IMR-90 (cell line): ENCODE data around the gene KRIT1. TPM values are rescaled to one million over a fixed set of nuclear protein-coding genes. Genes with fewer than 3 reads are reported as not detected.

Experiments used
- ATAC-seq: fragments of 200-7000 bp; cut with Tn5 transposase; 2 replicates; pipeline ENCODE4 v1.9.1; 2020; ENCODE audit warnings: low read depth, mild to moderate bottlenecking, moderate library complexity
- BruUV-seq: library from RNA; stranded (reverse); fragments of 400-500 nt; replicated peaks from 2 replicates; lab custom pipeline; 2021; lab: Mats Ljungman, UMichigan
- CTCF ChIA-PET: fragments of 300-600 bp; formaldehyde crosslinking; extraction: SDS; loops from one replicate; lab custom pipeline; 2021; ENCODE audit warnings: antibody characterized with exemption; lab: Yijun Ruan, JAX
- POLR2A ChIA-PET: fragments of 300-600 bp; sonication (Branson Sonifier 250); formaldehyde crosslinking; loops from one replicate; lab custom pipeline; 2022; ENCODE audit warnings: antibody characterized with exemption; ENCODE audit not compliant: unreplicated experiment; lab: Charles Lee
- DNase-seq: peaks from one replicate; pipeline ENCODE4 v3.0.0; 2013
- H2AFZ ChIP-seq: replicated peaks from 2 replicates; pipeline ENCODE3; 2013; ENCODE audit warnings: low read length, mild to moderate bottlenecking; ENCODE audit not compliant: poor library complexity
- H2AK5ac ChIP-seq: 2 replicates; pipeline ENCODE4 v1.6.1; 2013; ENCODE audit warnings: low read depth, low read length, inconsistent platforms
- H2AK9ac ChIP-seq: replicated peaks from 2 replicates; pipeline ENCODE3; 2013; ENCODE audit warnings: mild to moderate bottlenecking, low read depth, low read length, moderate library complexity; ENCODE audit not compliant: poor library complexity
- H2BK120ac ChIP-seq: 2 replicates; pipeline ENCODE4 v1.6.1; 2013; ENCODE audit warnings: low read depth, low read length, inconsistent platforms
- H2BK15ac ChIP-seq: 3 replicates; pipeline ENCODE4 v1.6.1; 2013; ENCODE audit warnings: low read depth, low read length, inconsistent platforms
- H2BK20ac ChIP-seq: 2 replicates; pipeline ENCODE4 v1.6.1; 2013; ENCODE audit warnings: low read depth, mild to moderate bottlenecking, inconsistent platforms, low read length, moderate library complexity
- H2BK5ac ChIP-seq: 2 replicates; pipeline ENCODE4 v1.6.1; 2013; ENCODE audit warnings: mild to moderate bottlenecking, low read depth, low read length, inconsistent platforms; ENCODE audit not compliant: poor library complexity, severe bottlenecking
- H3K14ac ChIP-seq: replicated peaks from 2 replicates; pipeline ENCODE4 v1.6.1; 2013; ENCODE audit warnings: low read depth, low read length, inconsistent platforms
- H3K18ac ChIP-seq: 2 replicates; pipeline ENCODE4 v1.6.1; 2013; ENCODE audit warnings: low read depth, low read length, control low read depth
- H3K23ac ChIP-seq: 2 replicates; pipeline ENCODE4 v1.6.1; 2013; ENCODE audit warnings: low read depth, low read length, inconsistent platforms
- H3K27ac ChIP-seq: 2 replicates; pipeline ENCODE4 v1.5.1; 2013; ENCODE audit warnings: mild to moderate bottlenecking, control low read depth, low read length; ENCODE audit not compliant: insufficient read depth
- H3K27me3 ChIP-seq: 2 replicates; pipeline ENCODE4 v1.6.1; 2013; ENCODE audit warnings: low read length; ENCODE audit not compliant: control insufficient read depth, insufficient read depth
- H3K36me3 ChIP-seq: 2 replicates; pipeline ENCODE4 v1.6.1; 2013; ENCODE audit warnings: low read length, mixed read lengths; ENCODE audit not compliant: control insufficient read depth, insufficient read depth
- H3K4ac ChIP-seq: 2 replicates; pipeline ENCODE4 v1.6.1; 2013; ENCODE audit warnings: low read depth, low read length, inconsistent platforms
- H3K4me1 ChIP-seq: 2 replicates; pipeline ENCODE4 v1.6.1; 2013; ENCODE audit warnings: low read length, mixed read lengths; ENCODE audit not compliant: control insufficient read depth, insufficient read depth
- H3K4me2 ChIP-seq: 2 replicates; pipeline ENCODE4 v1.6.1; 2013; ENCODE audit warnings: low read depth, mild to moderate bottlenecking, control low read depth, low read length, moderate library complexity
- H3K4me3 ChIP-seq: 2 replicates; pipeline ENCODE4 v1.5.1; 2013; ENCODE audit warnings: low read depth, mild to moderate bottlenecking, control low read depth, low read length, moderate library complexity; ENCODE audit not compliant: insufficient read depth
- H3K56ac ChIP-seq: 2 replicates; pipeline ENCODE4 v1.6.1; 2013; ENCODE audit warnings: low read length, inconsistent platforms; ENCODE audit not compliant: insufficient read depth; ENCODE audit errors: extremely low read depth
- H3K79me1 ChIP-seq, 2 experiments: 2 replicates each; pipeline ENCODE4 v1.6.1; 2013; ENCODE audit warnings: low read length in 2 of 2, inconsistent platforms in 1 of 2, low read depth in 1 of 2
- H3K9ac ChIP-seq: 2 replicates; pipeline ENCODE4 v1.6.1; 2013; ENCODE audit warnings: low read depth, low read length, control low read depth
- H3K9me1 ChIP-seq: 2 replicates; pipeline ENCODE4 v1.6.1; 2013; ENCODE audit warnings: low read length, inconsistent platforms; ENCODE audit not compliant: insufficient read depth
- H3K9me3 ChIP-seq: 2 replicates; pipeline ENCODE4 v1.6.1; 2013; ENCODE audit warnings: low read length; ENCODE audit not compliant: control insufficient read depth, insufficient read depth
- H4K20me1 ChIP-seq: 2 replicates; pipeline ENCODE4 v1.6.1; 2013; ENCODE audit warnings: low read length, inconsistent platforms; ENCODE audit not compliant: insufficient read depth
- H4K5ac ChIP-seq: 2 replicates; pipeline ENCODE4 v1.6.1; 2013; ENCODE audit warnings: mild to moderate bottlenecking, low read depth, low read length, control low read depth
- H4K8ac ChIP-seq, 2 experiments: 2 replicates each; pipeline ENCODE4 v1.6.1; 2013; ENCODE audit warnings: low read depth in 2 of 2, low read length in 2 of 2, control low read depth in 1 of 2, inconsistent platforms in 1 of 2
- H4K91ac ChIP-seq: 2 replicates; pipeline ENCODE4 v1.6.1; 2013; ENCODE audit warnings: low read depth, low read length, inconsistent platforms; ENCODE audit not compliant: insufficient read depth
- BHLHE40 ChIP-seq: fragments of 150-350 bp; IDR thresholded peaks from 2 replicates; pipeline ENCODE4 v1.6.1; 2016; ENCODE audit warnings: mild to moderate bottlenecking, low read depth, low read length
- ELK1 ChIP-seq: fragments of 150-350 bp; IDR thresholded peaks from 2 replicates; pipeline ENCODE4 v1.6.1; 2016; ENCODE audit warnings: low read depth, mild to moderate bottlenecking, low read length, moderate library complexity, borderline replicate concordance
- MAZ ChIP-seq: IDR thresholded peaks from 2 replicates; pipeline ENCODE4 v1.6.1; 2012; ENCODE audit warnings: low read depth, mild to moderate bottlenecking, low read length, improper control_type of control experiment, moderate library complexity, borderline replicate concordance
- MXI1 ChIP-seq: IDR thresholded peaks from 2 replicates; pipeline ENCODE4 v1.6.1; 2012; ENCODE audit warnings: low read depth, mild to moderate bottlenecking, low read length, moderate library complexity, borderline replicate concordance
- RCOR1 ChIP-seq: IDR thresholded peaks from 2 replicates; pipeline ENCODE4 v1.6.1; 2012; ENCODE audit warnings: mild to moderate bottlenecking, low read length, improper control_type of control experiment; ENCODE audit not compliant: insufficient replicate concordance
- SMC3 ChIP-seq: fragments of 150-350 bp; IDR thresholded peaks from 2 replicates; pipeline ENCODE4 v1.6.1; 2016; ENCODE audit warnings: low read depth, mild to moderate bottlenecking, antibody characterized with exemption, low read length, moderate library complexity
- USF2 ChIP-seq: fragments of 150-350 bp; IDR thresholded peaks from 2 replicates; pipeline ENCODE4 v1.6.1; 2017; ENCODE audit warnings: mild to moderate bottlenecking, antibody characterized with exemption, low read length, low read depth
- WGBS, 2 experiments: methylation state at CpG; one replicate each; pipeline versions ENCODE4 v1.1.5 to v1.1.7; 2013; ENCODE audit warnings: missing lambda C conversion rate in 2 of 2; ENCODE audit not compliant: insufficient read length in 1 of 2; ENCODE audit errors: extremely low coverage in 2 of 2; 5-methylcytosine and 5-hydroxymethylcytosine counted together
- dilution Hi-C: fragments of 300-500 bp; cut with HindIII; formaldehyde crosslinking; loops from one replicate; pipeline ENCODE4 v1.14.3; 2018; ENCODE audit warnings: low sequenced_read_pairs; ENCODE audit not compliant: unreplicated experiment
- in situ Hi-C: fragments of 300-500 bp; cut with MboI; formaldehyde crosslinking; loops from 3 replicates; pipeline ENCODE4 v1.14.3; 2019; ENCODE audit warnings: low sequenced_read_pairs, inconsistent platforms, mixed read lengths
- intact Hi-C: fragments of 100-400 bp; cut with micrococcal nuclease; formaldehyde crosslinking; loops from 2 replicates; pipeline ENCODE4 v1.10.0; 2022
- polyA plus RNA-seq, 3 experiments: library from polyadenylated mRNA; depleted of rRNA; stranded (reverse); fragments of >200 nt; gene quantifications; 2 replicates each; pipeline ENCODE4 v1.2.3, GENCODE V29; 2012; ENCODE audit warnings: low replicate concordance in 1 of 3
- total RNA-seq: library from RNA; depleted of rRNA; stranded (reverse); fragments of >200 nt; gene quantifications from 2 replicates; pipeline ENCODE4 v1.2.3, GENCODE V29; 2012

Gene KRIT1
- total and polyA plus RNA-seq, 2 of the 4 experiments (the other 2 are of a cell fraction), result 22.9 to 38.2 TPM

- Histone ChIP-seq H4K8ac (no peak overlapping the region), H2AFZ (no peak overlapping the region), H3K4me3 (no peak overlapping the region), H3K4ac (no peak overlapping the region), H3K9me3 (no peaks in the 10 kb centered on the region), H3K14ac (no peak overlapping the region), H2BK120ac (no peak overlapping the region), H3K27ac (no peak overlapping the region), H3K23ac (no peak overlapping the region), H3K9ac (no peak overlapping the region), H2AK5ac (no peak overlapping the region), H3K36me3 (peaks cover 3% of the 10 kb centered on the region; the same call in 1 of the 2 replicates), H2BK15ac (no peak overlapping the region), H2BK20ac (no peak overlapping the region), H2AK9ac (no peak overlapping the region), H3K9me1 (no peaks in the 10 kb centered on the region), H4K20me1 (peaks cover 4% of the 10 kb centered on the region; the same call in 1 of the 2 replicates), H4K5ac (no peak overlapping the region), H3K79me1 (peaks cover 17 to 30% of the 10 kb centered on the region in 2 experiments), H4K91ac (no peak overlapping the region), H2BK5ac (no peak overlapping the region), H3K4me2 (peak overlapping the region; percentile 81), H3K4me1 (peaks cover 3% of the 10 kb centered on the region; the same call in 1 of the 2 replicates), H3K18ac (no peak overlapping the region), H3K56ac (no peak overlapping the region), H3K27me3 (no peaks in the 10 kb centered on the region)
- POLR2A ChIA-PET, result no interaction called here
- DNase-seq (peak; percentile 13), ATAC-seq (peak; percentile 44; the same call in 1 of the 2 replicates)
- no CpG with 5 or more reads among the region's 2 CpGs for WGBS, 2 experiments
- in situ Hi-C loops, result no loop called here
- intact Hi-C loops, result no loop called here
- dilution Hi-C loops, result no loop called here
- no peak for TF ChIP-seq MXI1
- TF ChIP-seq ELK1, result no peak
- no peak for TF ChIP-seq USF2
- TF ChIP-seq BHLHE40, result no peak
- no peak for TF ChIP-seq RCOR1
- TF ChIP-seq SMC3, result no peak
- TF ChIP-seq MAZ, result no peak
- no TSS peak for BruUV-seq
- CTCF ChIA-PET, result no interaction called here
Observed at GRCh38 chr7:92293896-92294590, 48.3 kb upstream of the KRIT1 start.
